NB4 (cell line): ENCODE measurements around the gene OR1N2.

ENCODE experiments used
- DNase-seq: peaks from one replicate; pipeline ENCODE4 v3.0.0; 2010; ENCODE audit warnings: low read depth
- H3K4me3 ChIP-seq: one replicate; pipeline ENCODE4 v1.5.1; 2011; ENCODE audit warnings: mild to moderate bottlenecking, low read depth, low read length, moderate library complexity
- MYC ChIP-seq: IDR thresholded peaks from 2 replicates; pipeline ENCODE4 v1.6.1; 2011; ENCODE audit warnings: low read depth, low read length
- POLR2A ChIP-seq: IDR thresholded peaks from 2 replicates; pipeline ENCODE4 v1.6.1; 2011; ENCODE audit warnings: mild to moderate bottlenecking; ENCODE audit not compliant: insufficient read length; ENCODE audit errors: extremely low read depth
- TF ChIP-seq, protein P1 (sequence below): IDR thresholded peaks from 2 replicates; pipeline ENCODE4 v1.6.1; 2011; ENCODE audit warnings: low read depth, low read length
- TF ChIP-seq, protein P2 (sequence below): IDR thresholded peaks from one replicate; pipeline ENCODE4 v1.5.1; 2012; ENCODE audit warnings: low read depth, low read length

OR1N2 gene, protein sequence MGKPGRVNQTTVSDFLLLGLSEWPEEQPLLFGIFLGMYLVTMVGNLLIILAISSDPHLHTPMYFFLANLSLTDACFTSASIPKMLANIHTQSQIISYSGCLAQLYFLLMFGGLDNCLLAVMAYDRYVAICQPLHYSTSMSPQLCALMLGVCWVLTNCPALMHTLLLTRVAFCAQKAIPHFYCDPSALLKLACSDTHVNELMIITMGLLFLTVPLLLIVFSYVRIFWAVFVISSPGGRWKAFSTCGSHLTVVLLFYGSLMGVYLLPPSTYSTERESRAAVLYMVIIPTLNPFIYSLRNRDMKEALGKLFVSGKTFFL

DNA sequence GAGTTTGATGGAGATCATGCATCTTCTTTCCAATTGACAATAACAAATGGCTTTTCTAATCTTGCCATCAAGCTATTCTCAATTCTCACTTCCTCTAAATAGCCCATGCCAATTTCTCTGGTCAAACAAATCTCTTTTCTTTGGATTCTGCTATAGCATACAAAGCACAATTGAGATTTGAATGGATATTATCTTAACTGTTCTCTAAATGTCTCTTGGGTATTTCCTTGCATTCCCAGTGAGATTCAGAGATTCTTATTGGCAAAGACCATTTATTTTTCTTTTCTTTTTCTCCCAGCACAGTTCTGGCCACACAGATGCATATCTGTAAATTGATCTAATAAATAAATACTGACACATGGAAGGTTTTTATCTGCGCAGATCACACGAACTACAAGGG lies at the start of gene OR1N2:
OR1N2 (plus strand) TSS at position 301 of the 400 bp plus-strand sequence. CDS start 100 bp downstream, outside the sequence.
- TF ChIP-seq MYC (no peak), POLR2A (no peak)
- TF ChIP-seq, protein P1, sequence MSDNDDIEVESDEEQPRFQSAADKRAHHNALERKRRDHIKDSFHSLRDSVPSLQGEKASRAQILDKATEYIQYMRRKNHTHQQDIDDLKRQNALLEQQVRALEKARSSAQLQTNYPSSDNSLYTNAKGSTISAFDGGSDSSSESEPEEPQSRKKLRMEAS = no peak
- TF ChIP-seq, protein P2, sequence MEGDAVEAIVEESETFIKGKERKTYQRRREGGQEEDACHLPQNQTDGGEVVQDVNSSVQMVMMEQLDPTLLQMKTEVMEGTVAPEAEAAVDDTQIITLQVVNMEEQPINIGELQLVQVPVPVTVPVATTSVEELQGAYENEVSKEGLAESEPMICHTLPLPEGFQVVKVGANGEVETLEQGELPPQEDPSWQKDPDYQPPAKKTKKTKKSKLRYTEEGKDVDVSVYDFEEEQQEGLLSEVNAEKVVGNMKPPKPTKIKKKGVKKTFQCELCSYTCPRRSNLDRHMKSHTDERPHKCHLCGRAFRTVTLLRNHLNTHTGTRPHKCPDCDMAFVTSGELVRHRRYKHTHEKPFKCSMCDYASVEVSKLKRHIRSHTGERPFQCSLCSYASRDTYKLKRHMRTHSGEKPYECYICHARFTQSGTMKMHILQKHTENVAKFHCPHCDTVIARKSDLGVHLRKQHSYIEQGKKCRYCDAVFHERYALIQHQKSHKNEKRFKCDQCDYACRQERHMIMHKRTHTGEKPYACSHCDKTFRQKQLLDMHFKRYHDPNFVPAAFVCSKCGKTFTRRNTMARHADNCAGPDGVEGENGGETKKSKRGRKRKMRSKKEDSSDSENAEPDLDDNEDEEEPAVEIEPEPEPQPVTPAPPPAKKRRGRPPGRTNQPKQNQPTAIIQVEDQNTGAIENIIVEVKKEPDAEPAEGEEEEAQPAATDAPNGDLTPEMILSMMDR = no peak
- DNase-seq = no peak
- H3K4me3 ChIP-seq = no peak within 1 kb of the TSS

DNA sequence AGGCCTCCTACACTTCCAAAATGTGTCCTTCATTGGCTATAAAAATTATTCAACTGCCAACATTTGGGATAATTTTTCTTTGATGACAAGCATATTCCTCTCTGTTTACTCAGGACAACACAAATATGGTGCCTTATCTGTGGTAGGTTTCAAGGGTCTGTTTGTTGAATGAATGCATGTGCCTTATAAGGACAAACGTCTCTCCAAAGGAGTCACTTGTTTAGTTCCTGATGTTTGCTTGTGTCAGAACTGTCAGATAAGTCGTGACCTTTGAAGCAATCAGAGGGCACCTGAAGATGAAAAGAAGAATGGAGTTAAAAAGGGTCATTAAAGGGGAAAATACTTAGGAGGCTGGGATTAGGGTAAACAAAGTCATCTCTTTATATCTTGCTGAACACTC lies 45.9 kb upstream of the OR1N2 start:
- no peak overlapping the region for H3K4me3 ChIP-seq
- TF ChIP-seq, protein P1 = no peak
- TF ChIP-seq, protein P2 = no peak
- TF ChIP-seq MYC (no peak), POLR2A (no peak)
- DNase-seq = no peak

DNA sequence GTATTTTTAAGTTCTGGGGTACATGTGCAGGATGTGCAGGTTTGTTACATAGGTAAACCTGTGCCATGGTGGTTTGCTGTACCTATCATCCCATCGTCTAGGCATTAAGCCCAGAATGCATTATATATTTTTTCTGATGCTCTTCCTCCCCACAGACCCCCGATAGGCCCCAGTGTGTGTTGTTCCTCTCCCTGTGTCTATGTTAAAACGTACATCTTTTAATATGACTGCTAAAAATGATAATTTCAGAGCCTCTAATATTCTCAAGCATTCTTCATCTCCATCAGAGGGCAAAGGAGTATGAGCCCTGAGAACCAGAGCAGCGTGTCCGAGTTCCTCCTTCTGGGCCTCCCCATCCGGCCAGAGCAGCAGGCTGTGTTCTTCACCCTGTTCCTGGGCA lies 42.4 kb upstream of the OR1N2 start, which contains the start of gene OR1J2:
OR1J2 (plus strand) TSS at position 301 of the 400 bp plus-strand sequence; CDS start at position 301, 0 bp downstream.
- DNase-seq = no peak
- TF ChIP-seq MYC = no peak
- TF ChIP-seq, protein P2 = no peak
- TF ChIP-seq POLR2A = no peak
- TF ChIP-seq, protein P1 = no peak
- H3K4me3 ChIP-seq = no peak within 1 kb of the TSS

DNA sequence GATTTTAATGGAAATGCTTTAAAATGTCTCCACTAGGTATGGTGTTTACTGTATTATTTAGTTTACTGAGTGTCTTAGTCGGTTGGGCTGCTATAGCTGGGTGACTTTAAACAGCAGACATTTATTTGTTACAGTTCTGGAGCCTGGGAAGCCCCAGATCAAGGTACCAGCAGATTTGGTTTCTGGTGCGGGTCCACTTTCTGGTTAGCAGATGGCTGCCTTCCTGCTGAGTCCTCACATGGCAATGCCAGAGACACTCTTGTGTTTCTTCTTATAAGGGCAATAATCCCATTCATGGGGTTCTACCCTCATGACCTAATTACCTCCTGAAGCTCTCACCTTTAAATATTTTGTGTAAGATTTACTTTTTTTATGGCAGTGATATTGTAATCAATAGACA lies 34.7 kb upstream of the OR1N2 start:
- no peak overlapping the region for H3K4me3 ChIP-seq
- DNase-seq = no peak
- TF ChIP-seq, protein P2 = no peak
- TF ChIP-seq, protein P1 = no peak
- no peak for TF ChIP-seq MYC
- TF ChIP-seq POLR2A = no peak

DNA sequence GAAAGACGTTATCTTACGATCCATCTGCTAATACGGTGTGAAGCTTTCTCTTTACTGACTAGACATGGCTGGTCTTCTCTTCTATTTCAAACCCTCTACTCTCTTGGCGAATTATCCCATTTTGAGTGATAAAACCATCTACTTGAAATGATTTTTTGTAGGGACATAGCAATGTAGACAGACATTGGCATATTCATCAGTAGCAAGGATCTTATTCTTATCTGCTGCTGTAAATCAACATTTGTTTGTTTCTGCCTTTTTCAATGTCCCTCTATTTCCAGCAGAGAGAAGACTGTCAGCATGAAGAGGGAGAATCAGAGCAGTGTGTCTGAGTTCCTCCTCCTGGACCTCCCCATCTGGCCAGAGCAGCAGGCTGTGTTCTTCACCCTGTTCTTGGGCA lies 34.1 kb upstream of the OR1N2 start, which contains the start of gene OR1J4:
OR1J4 (plus strand) TSS at position 301 of the 400 bp plus-strand sequence; CDS start at position 301, 0 bp downstream.
- DNase-seq = no peak
- H3K4me3 ChIP-seq = no peak within 1 kb of the TSS
- TF ChIP-seq MYC = no peak
- TF ChIP-seq, protein P2 = no peak
- TF ChIP-seq, protein P1 = no peak
- no peak for TF ChIP-seq POLR2A
